Endodermal cell (in vitro differentiated cells): ENCODE results near the gene SENP1. TPM values are rescaled to one million over a fixed set of nuclear protein-coding genes. Genes with fewer than 3 reads are reported as not detected.
"Not testable (repeated sequence)": the region's sequence is repeated elsewhere in the genome, so short reads cannot be mapped to it uniquely, and the experiment has no call there.

ENCODE experiments used
- DNase-seq: peaks from one replicate; pipeline ENCODE4 v3.0.0-alpha.2; 2017
- H3K27ac ChIP-seq: 2 replicates; pipeline ENCODE4 v1.5.1; 2013; ENCODE audit warnings: mild to moderate bottlenecking, low read depth, low read length, moderate library complexity
- H3K27me3 ChIP-seq: 2 replicates; pipeline ENCODE4 v1.6.1; 2013; ENCODE audit warnings: mild to moderate bottlenecking, low read length, moderate library complexity; ENCODE audit not compliant: insufficient read depth, control insufficient read depth, poor library complexity, severe bottlenecking
- H3K36me3 ChIP-seq: 2 replicates; pipeline ENCODE4 v1.7.0; 2013; ENCODE audit warnings: mild to moderate bottlenecking, low read length, moderate library complexity; ENCODE audit not compliant: control insufficient read depth, insufficient read depth
- H3K4me1 ChIP-seq: one replicate; pipeline ENCODE4 v1.7.0; 2013; ENCODE audit warnings: low read length; ENCODE audit not compliant: control insufficient read depth, insufficient read depth
- H3K4me3 ChIP-seq: 2 replicates; pipeline ENCODE4 v1.5.1; 2013; ENCODE audit warnings: mild to moderate bottlenecking, low read length, moderate library complexity
- H3K9ac ChIP-seq: 2 replicates; pipeline ENCODE4 v1.6.1; 2013; ENCODE audit warnings: mild to moderate bottlenecking, low read length, moderate library complexity; ENCODE audit not compliant: poor library complexity, severe bottlenecking; ENCODE audit errors: extremely low read depth
- H3K9me3 ChIP-seq: 2 replicates; pipeline ENCODE4 v1.6.1; 2013; ENCODE audit warnings: mild to moderate bottlenecking, low read length, moderate library complexity; ENCODE audit not compliant: control insufficient read depth
- H3K27ac Mint-ChIP-seq: 2 replicates; pipeline ENCODE4 v1.8.0; 2020; ENCODE audit warnings: mixed read lengths
- H3K27me3 Mint-ChIP-seq: 2 replicates; pipeline ENCODE4 v1.8.0; 2021; ENCODE audit warnings: mild to moderate bottlenecking, mixed read lengths; ENCODE audit not compliant: insufficient read depth
- H3K36me3 Mint-ChIP-seq: 2 replicates; pipeline ENCODE4 v1.8.0; 2020; ENCODE audit warnings: low read depth, mixed read lengths
- H3K4me1 Mint-ChIP-seq: 2 replicates; pipeline ENCODE4 v1.8.0; 2020; ENCODE audit warnings: mixed read lengths
- H3K4me3 Mint-ChIP-seq: 2 replicates; pipeline ENCODE4 v1.8.0; 2020; ENCODE audit warnings: mild to moderate bottlenecking, moderate library complexity, mixed read lengths
- H3K9me3 Mint-ChIP-seq: 2 replicates; pipeline ENCODE4 v1.8.0; 2020; ENCODE audit warnings: mild to moderate bottlenecking, mixed read lengths
- WGBS, 2 experiments: methylation state at CpG; one replicate each; pipeline versions ENCODE4 v1.1.5 to v1.1.7; 2013; ENCODE audit warnings: missing lambda C conversion rate in 2 of 2, mixed read lengths in 1 of 2; ENCODE audit not compliant: insufficient coverage in 1 of 2, insufficient read length in 1 of 2; 5-methylcytosine and 5-hydroxymethylcytosine counted together
- total RNA-seq, 2 donors: library from RNA; stranded (reverse); fragmentation: NEBNext Ultra II Directional in 1 of 2; extraction: Animal tissue kit (Norgen Biotek cat#: 25700) in 1 of 2; gene quantifications; 2 replicates in 1 of 2; 3 replicates in 1 of 2; pipeline ENCODE4 v1.2.1, GENCODE V29; 2021
- TF ChIP-seq, protein P1 (sequence below): fragments of 200-600 bp; sonication (generic); conservative IDR thresholded peaks from 2 replicates; pipeline ENCODE4 v1.5.0; 2021; ENCODE audit warnings: antibody characterized with exemption, mild to moderate bottlenecking

SENP1 gene
- total RNA-seq, 2 donors from 2014 or later: 30.6 to 39.6 TPM

DNA sequence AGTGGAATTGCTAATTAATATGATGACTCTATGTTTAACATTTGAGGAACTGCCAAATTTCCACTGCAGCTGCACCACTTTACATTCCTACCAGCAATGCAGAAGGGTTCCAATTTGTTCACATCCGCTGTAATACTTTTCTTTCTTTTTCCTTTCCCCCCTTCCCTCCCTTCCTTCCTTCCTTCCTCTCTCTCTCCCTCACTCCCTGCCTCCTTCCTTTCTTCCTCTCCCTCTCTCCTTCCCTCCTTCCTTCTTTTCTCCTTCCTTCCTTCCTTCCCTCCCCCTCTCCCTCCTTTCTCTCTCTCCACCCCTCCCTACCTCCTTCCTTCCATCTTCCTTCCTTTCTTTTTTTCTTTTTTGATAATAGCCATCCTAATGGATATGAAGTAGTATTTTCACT, 10.1 kb upstream of the SENP1 start:
- Histone ChIP-seq H3K27me3 (no peaks in the 10 kb centered on the region), H3K4me3 (no peak overlapping the region), H3K36me3 (no peaks in the 10 kb centered on the region), H3K9ac (no peak overlapping the region), H3K9me3 (no peaks in the 10 kb centered on the region), H3K27ac (no peak overlapping the region), H3K4me1 (no peaks in the 10 kb centered on the region)
- H3K4me3 Mint-ChIP-seq: no peak overlapping the region
- H3K27me3 Mint-ChIP-seq: peaks cover 10% of the 10 kb centered on the region
- DNase-seq: no peak
- TF ChIP-seq, protein P1, sequence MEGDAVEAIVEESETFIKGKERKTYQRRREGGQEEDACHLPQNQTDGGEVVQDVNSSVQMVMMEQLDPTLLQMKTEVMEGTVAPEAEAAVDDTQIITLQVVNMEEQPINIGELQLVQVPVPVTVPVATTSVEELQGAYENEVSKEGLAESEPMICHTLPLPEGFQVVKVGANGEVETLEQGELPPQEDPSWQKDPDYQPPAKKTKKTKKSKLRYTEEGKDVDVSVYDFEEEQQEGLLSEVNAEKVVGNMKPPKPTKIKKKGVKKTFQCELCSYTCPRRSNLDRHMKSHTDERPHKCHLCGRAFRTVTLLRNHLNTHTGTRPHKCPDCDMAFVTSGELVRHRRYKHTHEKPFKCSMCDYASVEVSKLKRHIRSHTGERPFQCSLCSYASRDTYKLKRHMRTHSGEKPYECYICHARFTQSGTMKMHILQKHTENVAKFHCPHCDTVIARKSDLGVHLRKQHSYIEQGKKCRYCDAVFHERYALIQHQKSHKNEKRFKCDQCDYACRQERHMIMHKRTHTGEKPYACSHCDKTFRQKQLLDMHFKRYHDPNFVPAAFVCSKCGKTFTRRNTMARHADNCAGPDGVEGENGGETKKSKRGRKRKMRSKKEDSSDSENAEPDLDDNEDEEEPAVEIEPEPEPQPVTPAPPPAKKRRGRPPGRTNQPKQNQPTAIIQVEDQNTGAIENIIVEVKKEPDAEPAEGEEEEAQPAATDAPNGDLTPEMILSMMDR: no peak
- 88% methylated on average over 1 of the region's 1 CpG for WGBS, 2 experiments
- H3K4me1 Mint-ChIP-seq: peaks cover 17% of the 10 kb centered on the region
- H3K27ac Mint-ChIP-seq: no peak overlapping the region
- peaks cover 17% of the 10 kb centered on the region for H3K9me3 Mint-ChIP-seq
- peaks cover 2% of the 10 kb centered on the region for H3K36me3 Mint-ChIP-seq

DNA sequence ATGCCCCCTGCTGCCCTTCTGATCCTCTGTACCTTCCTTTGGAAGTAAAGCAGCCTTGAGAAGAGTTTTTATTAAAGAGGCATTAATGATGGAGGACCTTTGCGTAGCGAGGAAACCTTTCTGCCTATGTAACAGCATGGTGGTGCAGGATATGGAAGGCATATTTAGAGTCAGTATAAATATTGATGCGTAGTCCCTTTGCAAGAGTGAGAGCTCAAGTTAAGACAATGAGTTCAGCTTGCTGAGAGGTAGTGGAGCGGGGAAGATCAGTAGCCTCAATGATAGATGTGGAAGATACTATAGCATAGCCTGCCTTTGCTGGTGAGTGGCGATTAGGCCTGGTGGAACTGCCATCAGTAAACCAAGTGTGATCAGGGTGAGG, 5.4 kb upstream of the SENP1 start:
- WGBS, 2 experiments: 94 to 96% methylated on average over 5 of the region's 5 CpGs
- H3K4me3 ChIP-seq, H3K9ac ChIP-seq, H3K4me1 ChIP-seq, DNase-seq, H3K9me3 ChIP-seq, H3K4me3 Mint-ChIP-seq, H3K4me1 Mint-ChIP-seq, H3K36me3 ChIP-seq, H3K27ac Mint-ChIP-seq, H3K36me3 Mint-ChIP-seq, H3K27ac ChIP-seq: not testable (repeated sequence)
- H3K9me3 Mint-ChIP-seq: peaks cover 17% of the 10 kb centered on the region
- peaks cover 32% of the 10 kb centered on the region for H3K27me3 Mint-ChIP-seq
- peaks cover 31% of the 10 kb centered on the region for H3K27me3 ChIP-seq

DNA sequence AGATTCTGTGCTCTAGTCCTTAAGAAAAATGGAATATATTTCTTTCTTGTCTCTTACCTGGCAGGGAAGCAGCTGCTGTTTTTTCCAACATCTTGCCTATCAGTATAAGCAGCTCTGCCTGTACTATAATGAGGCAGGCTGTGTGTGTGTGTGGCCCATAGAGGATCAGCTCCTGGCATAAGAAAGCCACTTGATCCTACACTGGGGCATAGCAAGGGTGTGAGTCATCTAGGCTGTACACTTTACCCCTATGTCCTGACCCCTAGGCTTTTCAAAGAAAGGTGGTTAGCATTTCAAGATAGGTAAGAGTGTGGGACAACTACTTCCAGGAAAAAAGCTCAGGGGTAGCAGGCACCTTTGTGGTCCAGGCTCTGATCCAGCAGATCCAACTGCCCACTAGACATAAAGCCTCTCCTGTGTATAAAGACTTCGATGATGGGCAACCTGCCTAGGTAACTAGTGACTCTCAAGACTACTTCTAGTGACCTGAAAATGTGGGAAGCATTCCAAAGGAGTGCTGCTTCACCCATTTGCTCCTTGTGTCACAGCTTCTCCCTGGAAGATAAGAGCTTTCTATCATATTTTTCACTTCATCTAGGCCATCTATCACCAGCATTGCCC, 4.9 kb upstream of the SENP1 start:
- Mint-ChIP-seq H3K36me3 (peaks cover 2% of the 10 kb centered on the region), H3K9me3 (peaks cover 17% of the 10 kb centered on the region), H3K4me3 (no peak overlapping the region), H3K27ac (no peak overlapping the region), H3K4me1 (peaks cover 9% of the 10 kb centered on the region), H3K27me3 (peaks cover 28% of the 10 kb centered on the region)
- no peak overlapping the region for H3K27ac ChIP-seq
- TF ChIP-seq, protein P1: no peak
- H3K4me3 ChIP-seq: no peak overlapping the region
- H3K9me3 ChIP-seq: no peaks in the 10 kb centered on the region
- H3K27me3 ChIP-seq: peaks cover 31% of the 10 kb centered on the region
- no peak overlapping the region for H3K9ac ChIP-seq
- no peaks in the 10 kb centered on the region for H3K36me3 ChIP-seq
- no peak for DNase-seq
- 91 to 100% methylated on average over 1 of the region's 1 CpG for WGBS, 2 experiments
- peaks cover 4% of the 10 kb centered on the region for H3K4me1 ChIP-seq

DNA sequence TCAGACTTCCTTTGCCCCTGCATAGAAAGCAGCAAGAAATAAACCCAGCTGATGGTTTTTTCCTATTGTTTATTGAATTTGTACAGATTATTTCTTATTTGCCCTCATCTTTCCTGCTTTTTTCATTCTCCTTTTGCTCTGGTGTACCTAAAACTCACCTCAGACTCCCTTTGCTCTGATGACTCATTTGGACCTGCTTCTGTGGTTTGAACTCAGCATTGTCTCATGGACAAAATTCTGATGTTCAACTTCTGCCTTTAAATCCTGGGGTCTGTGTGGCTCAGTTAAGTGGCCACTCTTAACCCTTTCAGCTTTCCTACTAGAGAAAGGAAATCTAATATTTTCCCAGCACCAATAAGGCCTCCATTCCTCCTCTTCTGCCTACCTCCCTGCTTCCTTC, 3.5 kb upstream of the SENP1 start:
- no peak overlapping the region for H3K4me3 Mint-ChIP-seq
- Histone ChIP-seq H3K4me1 (peaks cover 4% of the 10 kb centered on the region), H3K27ac (no peak overlapping the region), H3K9ac (no peak overlapping the region), H3K27me3 (peaks cover 31% of the 10 kb centered on the region), H3K9me3 (no peaks in the 10 kb centered on the region), H3K36me3 (no peaks in the 10 kb centered on the region), H3K4me3 (no peak overlapping the region)
- peaks cover 2% of the 10 kb centered on the region for H3K36me3 Mint-ChIP-seq
- TF ChIP-seq, protein P1: no peak
- no peak for DNase-seq
- H3K9me3 Mint-ChIP-seq: peaks cover 6% of the 10 kb centered on the region
- no peak overlapping the region for H3K27ac Mint-ChIP-seq
- H3K27me3 Mint-ChIP-seq: peaks cover 28% of the 10 kb centered on the region
- peaks cover 13% of the 10 kb centered on the region for H3K4me1 Mint-ChIP-seq
